OCI-LY1 (cell line): ENCODE results near the gene CHRNA3.

Experiments
- EZH2 ChIP-seq: fragments of 200-600 bp; sonication (generic), shearing (Covaris generic); IDR thresholded peaks from 2 replicates; pipeline ENCODE4 v1.8.0; 2017; ENCODE audit warnings: borderline replicate concordance, mixed run types, mild to moderate bottlenecking, antibody characterized with exemption, low read length, moderate library complexity, mixed read lengths
- TF ChIP-seq, protein P1 (sequence below): fragments of 200-600 bp; sonication (generic), shearing (Covaris generic); IDR thresholded peaks from 2 replicates; pipeline ENCODE4 v1.5.1; 2017; ENCODE audit warnings: mild to moderate bottlenecking, antibody characterized with exemption, low read length, moderate library complexity, mixed read lengths

DNA sequence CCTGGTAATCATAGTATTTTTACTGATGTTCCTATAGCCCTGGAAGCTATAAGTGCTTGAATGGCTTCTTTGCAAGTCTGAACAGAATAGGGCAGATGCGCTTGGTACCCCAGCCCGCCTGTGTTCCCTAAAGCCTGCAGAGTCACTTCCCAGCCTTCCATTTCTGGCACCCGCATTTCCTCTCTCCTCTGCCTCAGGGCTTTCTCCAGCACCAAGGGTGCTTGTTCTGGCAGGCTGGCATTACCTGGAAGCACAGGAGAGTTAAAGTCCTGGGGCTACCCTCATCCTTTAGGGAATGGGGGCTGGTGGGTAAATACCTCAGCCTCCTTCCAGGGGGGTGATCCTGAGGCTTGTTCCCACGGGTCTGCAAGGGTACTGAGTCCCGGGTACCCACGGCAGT, 7.4 kb upstream of the CHRNA3 start:
- TF ChIP-seq, protein P1, sequence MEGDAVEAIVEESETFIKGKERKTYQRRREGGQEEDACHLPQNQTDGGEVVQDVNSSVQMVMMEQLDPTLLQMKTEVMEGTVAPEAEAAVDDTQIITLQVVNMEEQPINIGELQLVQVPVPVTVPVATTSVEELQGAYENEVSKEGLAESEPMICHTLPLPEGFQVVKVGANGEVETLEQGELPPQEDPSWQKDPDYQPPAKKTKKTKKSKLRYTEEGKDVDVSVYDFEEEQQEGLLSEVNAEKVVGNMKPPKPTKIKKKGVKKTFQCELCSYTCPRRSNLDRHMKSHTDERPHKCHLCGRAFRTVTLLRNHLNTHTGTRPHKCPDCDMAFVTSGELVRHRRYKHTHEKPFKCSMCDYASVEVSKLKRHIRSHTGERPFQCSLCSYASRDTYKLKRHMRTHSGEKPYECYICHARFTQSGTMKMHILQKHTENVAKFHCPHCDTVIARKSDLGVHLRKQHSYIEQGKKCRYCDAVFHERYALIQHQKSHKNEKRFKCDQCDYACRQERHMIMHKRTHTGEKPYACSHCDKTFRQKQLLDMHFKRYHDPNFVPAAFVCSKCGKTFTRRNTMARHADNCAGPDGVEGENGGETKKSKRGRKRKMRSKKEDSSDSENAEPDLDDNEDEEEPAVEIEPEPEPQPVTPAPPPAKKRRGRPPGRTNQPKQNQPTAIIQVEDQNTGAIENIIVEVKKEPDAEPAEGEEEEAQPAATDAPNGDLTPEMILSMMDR: no peak
- no peak for TF ChIP-seq EZH2
